Psoas muscle (tissue), 8 donors: ENCODE data around the gene CCDC124. TPM values are rescaled to one million over a fixed set of nuclear protein-coding genes. Genes with fewer than 3 reads are reported as not detected.

Experiments
- ATAC-seq, 4 donors: fragments of 200-7000 bp; cut with Tn5 transposase; one replicate each; pipeline ENCODE4 v1.9.1; 2020; ENCODE audit warnings: moderate library complexity in 3 of 4, mild to moderate bottlenecking in 2 of 4
- DNase-seq, 2 donors: peaks; one replicate each; pipeline ENCODE4 v3.0.0-alpha.2; 2020
- H3K27ac ChIP-seq: fragments of 200-600 bp; one replicate; pipeline ENCODE4 v1.8.0; 2022
- H3K27me3 ChIP-seq, 3 donors: fragments of 200-600 bp in 1 of 3; one replicate each; pipeline versions ENCODE4 v1.6.1 to v1.8.0; 2013 to 2022; ENCODE audit warnings: low read length in 2 of 3, mild to moderate bottlenecking in 2 of 3, moderate library complexity in 1 of 3; ENCODE audit not compliant: insufficient read depth in 3 of 3
- H3K36me3 ChIP-seq, 2 donors: fragments of 200-600 bp in 1 of 2; one replicate each; pipeline versions ENCODE4 v1.6.1 to v1.8.0; 2013 to 2022; ENCODE audit warnings: low read depth in 1 of 2, mild to moderate bottlenecking in 1 of 2, moderate library complexity in 1 of 2; ENCODE audit not compliant: insufficient read depth in 1 of 2
- H3K4me1 ChIP-seq: fragments of 200-600 bp; one replicate; pipeline ENCODE4 v1.8.0; 2022
- H3K4me3 ChIP-seq: fragments of 200-600 bp; one replicate; pipeline ENCODE4 v1.8.0; 2022; ENCODE audit warnings: mild to moderate bottlenecking
- H3K9me3 ChIP-seq: fragments of 200-600 bp; one replicate; pipeline ENCODE4 v1.8.0; 2022
- WGBS, 3 donors: extraction: QIAGEN DNeasy Blood & Tissue Kit; methylation state at CpG; one replicate each; pipeline versions ENCODE4 v1.1.6 to v1.1.7; 2013; 5-methylcytosine and 5-hydroxymethylcytosine counted together
- intact Hi-C, 2 donors: fragments of 100-400 bp; cut with DNase I; formaldehyde crosslinking; loops; one replicate each; pipeline versions ENCODE4 v1.11.0 to v1.14.2; 2022
- polyA plus RNA-seq, 3 donors: library from polyadenylated mRNA; stranded (reverse); fragments of 200-250 nt; gene quantifications; one replicate each; pipeline ENCODE4 v1.2.3, GENCODE V29; 2013
- total RNA-seq, 4 donors: library from RNA; stranded (reverse); fragmentation: NEBNext Ultra II Directional in 2 of 4; extraction: Animal tissue kit (Norgen Biotek cat#: 25700) in 2 of 4; gene quantifications; one replicate each; pipeline versions ENCODE4 v1.2.1 to v1.2.4, GENCODE V29; 2021 to 2023
- TF ChIP-seq, protein P1 (sequence below): fragments of 200-600 bp; IDR thresholded peaks from one replicate; pipeline ENCODE4 v1.8.0; 2022; ENCODE audit warnings: antibody characterized with exemption
- donor health status: healthy with polysubstance abuse.
- donor health status: DM: no; HTN: no; CAD: no; lungs with moderate emphysema.
- donor health status: Bipolar disorder and iron deficiency.
- donor health status: healthy.
- donor health status: DM: yes; HTN: yes; CAD: no.
- donor health status: DM: no; HTN: no; CAD: no.
- donor health status: DM: no; HTN: no; CAD: no.
- donor health status: DM: yes; HTN: yes; CAD: no.

CCDC124 gene
- total and polyA plus RNA-seq, 7 donors: 92.1 to 266 (median 122) TPM

- TF ChIP-seq, protein P1, sequence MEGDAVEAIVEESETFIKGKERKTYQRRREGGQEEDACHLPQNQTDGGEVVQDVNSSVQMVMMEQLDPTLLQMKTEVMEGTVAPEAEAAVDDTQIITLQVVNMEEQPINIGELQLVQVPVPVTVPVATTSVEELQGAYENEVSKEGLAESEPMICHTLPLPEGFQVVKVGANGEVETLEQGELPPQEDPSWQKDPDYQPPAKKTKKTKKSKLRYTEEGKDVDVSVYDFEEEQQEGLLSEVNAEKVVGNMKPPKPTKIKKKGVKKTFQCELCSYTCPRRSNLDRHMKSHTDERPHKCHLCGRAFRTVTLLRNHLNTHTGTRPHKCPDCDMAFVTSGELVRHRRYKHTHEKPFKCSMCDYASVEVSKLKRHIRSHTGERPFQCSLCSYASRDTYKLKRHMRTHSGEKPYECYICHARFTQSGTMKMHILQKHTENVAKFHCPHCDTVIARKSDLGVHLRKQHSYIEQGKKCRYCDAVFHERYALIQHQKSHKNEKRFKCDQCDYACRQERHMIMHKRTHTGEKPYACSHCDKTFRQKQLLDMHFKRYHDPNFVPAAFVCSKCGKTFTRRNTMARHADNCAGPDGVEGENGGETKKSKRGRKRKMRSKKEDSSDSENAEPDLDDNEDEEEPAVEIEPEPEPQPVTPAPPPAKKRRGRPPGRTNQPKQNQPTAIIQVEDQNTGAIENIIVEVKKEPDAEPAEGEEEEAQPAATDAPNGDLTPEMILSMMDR: no peak
- 79 to 89% (median 84%) methylated on average over 7 of the region's 7 CpGs for WGBS, 3 donors
Measured at GRCh38 chr19:17888260-17888659, 44.6 kb upstream of the CCDC124 start.

DNA sequence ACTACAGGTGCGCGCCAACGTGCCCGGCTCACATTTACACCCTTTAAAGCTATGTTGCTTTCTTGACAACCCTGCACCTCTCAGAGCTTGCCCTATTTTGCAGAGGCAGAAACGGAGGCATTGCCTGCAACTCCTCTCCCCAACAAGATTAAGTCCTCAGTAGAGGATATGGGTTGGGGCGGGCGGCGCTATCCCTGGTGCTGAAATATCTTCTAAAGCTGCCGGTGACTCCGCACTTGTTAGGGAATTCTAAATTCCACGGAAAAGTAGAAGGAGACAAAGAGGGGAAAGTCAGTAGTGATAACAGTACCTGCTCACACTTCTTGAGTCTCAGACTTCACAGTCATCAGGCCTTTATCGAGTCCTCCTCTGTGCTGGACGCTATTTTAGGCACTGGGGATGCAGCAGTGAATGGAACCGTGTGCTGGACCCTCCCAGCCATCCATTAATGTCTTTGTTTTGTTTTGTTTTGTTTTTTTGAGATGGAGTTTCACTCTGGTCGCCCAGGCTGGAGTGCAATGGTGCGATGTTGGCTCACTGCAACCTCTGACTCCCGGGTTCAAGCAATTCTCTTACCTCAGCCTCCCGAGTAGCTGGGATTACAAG, 43.1 kb upstream of the CCDC124 start:
- intact Hi-C loops: no loop called here
- DNase-seq: no peak
- H3K4me3 ChIP-seq: no peak overlapping the region
- no peak for ATAC-seq
- TF ChIP-seq, protein P1: no peak
- no peak overlapping the region for H3K27ac ChIP-seq
- H3K27me3 ChIP-seq: peaks cover 0 to 24% (median 8%) of the 10 kb centered on the region in 3 donors
- no peaks in the 10 kb centered on the region for H3K36me3 ChIP-seq
- no peaks in the 10 kb centered on the region for H3K9me3 ChIP-seq
- H3K4me1 ChIP-seq: no peaks in the 10 kb centered on the region
- 22 to 24% (median 23%) methylated on average over 18 of the region's 18 CpGs for WGBS, 3 donors

More at GRCh38 chr19:17888260-17888659, 44.6 kb upstream of the CCDC124 start:
- peaks cover 0 to 18% (median 5%) of the 10 kb centered on the region in 3 donors for H3K27me3 ChIP-seq
- H3K36me3 ChIP-seq: no peaks in the 10 kb centered on the region
- DNase-seq: no peak
- no peaks in the 10 kb centered on the region for H3K9me3 ChIP-seq
- no peaks in the 10 kb centered on the region for H3K4me1 ChIP-seq
- H3K27ac ChIP-seq: no peak overlapping the region
- ATAC-seq: no peak
- H3K4me3 ChIP-seq: no peak overlapping the region
- intact Hi-C loops: no loop called here

DNA sequence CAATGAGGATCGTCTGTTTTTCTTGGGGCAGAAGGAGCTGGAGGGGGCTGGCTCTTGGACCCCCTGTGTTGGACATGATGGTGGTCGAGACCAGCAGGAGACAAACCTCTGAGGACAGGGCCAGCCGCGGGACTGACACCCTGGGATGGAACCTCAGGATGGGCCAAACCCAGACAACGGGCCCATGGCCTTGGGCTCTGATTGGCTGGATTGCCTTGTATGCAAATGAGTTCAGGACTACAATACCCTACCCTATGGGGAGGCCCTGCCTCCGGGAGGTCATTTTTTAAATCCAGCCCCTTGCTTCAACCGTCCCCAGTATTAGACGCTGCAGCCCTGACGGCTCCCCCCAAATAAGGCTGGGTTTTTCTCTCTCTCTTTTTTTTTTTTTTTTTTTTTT, 39.0 kb upstream of the CCDC124 start:
- H3K36me3 ChIP-seq: no peaks in the 10 kb centered on the region
- intact Hi-C loops: no loop called here
- H3K9me3 ChIP-seq: no peaks in the 10 kb centered on the region
- DNase-seq (no peak), ATAC-seq (no peak)
- peaks cover 0 to 42% (median 8%) of the 10 kb centered on the region in 3 donors for H3K27me3 ChIP-seq
- no peaks in the 10 kb centered on the region for H3K4me1 ChIP-seq
- WGBS, 3 donors: 66 to 76% (median 70%) methylated on average over 9 of the region's 9 CpGs
- H3K27ac ChIP-seq: no peak overlapping the region
- no peak overlapping the region for H3K4me3 ChIP-seq
- TF ChIP-seq, protein P1: no peak

- DNase-seq (no peak), ATAC-seq (no peak)
- no peak overlapping the region for H3K27ac ChIP-seq
- TF ChIP-seq, protein P1: no peak
- H3K9me3 ChIP-seq: no peaks in the 10 kb centered on the region
- no peak overlapping the region for H3K4me3 ChIP-seq
- intact Hi-C loops: no loop called here
- 24 to 40% (median 28%) methylated on average over 6 of the region's 6 CpGs for WGBS, 3 donors
- no peaks in the 10 kb centered on the region for H3K36me3 ChIP-seq
- peaks cover 0 to 20% (median 0%) of the 10 kb centered on the region in 3 donors for H3K27me3 ChIP-seq
- H3K4me1 ChIP-seq: no peaks in the 10 kb centered on the region
Measured at GRCh38 chr19:17902701-17903100, 30.1 kb upstream of the CCDC124 start.

GRCh38 chr19:17908244-17908643, 24.6 kb upstream of the CCDC124 start:
- H3K9me3 ChIP-seq: peaks cover 13% of the 10 kb centered on the region
- WGBS, 3 donors: 86 to 92% (median 88%) methylated on average over 3 of the region's 3 CpGs
- no peaks in the 10 kb centered on the region for H3K4me1 ChIP-seq
- intact Hi-C loops: no loop called here
- ATAC-seq (no peak), DNase-seq (no peak)
- TF ChIP-seq, protein P1: no peak
- no peak overlapping the region for H3K4me3 ChIP-seq
- H3K27me3 ChIP-seq: peaks cover 0 to 6% (median 0%) of the 10 kb centered on the region in 3 donors
- H3K27ac ChIP-seq: no peak overlapping the region
- H3K36me3 ChIP-seq: no peaks in the 10 kb centered on the region
